ENCODE results near the gene PLIN1.

Gene PLIN1

DNA sequence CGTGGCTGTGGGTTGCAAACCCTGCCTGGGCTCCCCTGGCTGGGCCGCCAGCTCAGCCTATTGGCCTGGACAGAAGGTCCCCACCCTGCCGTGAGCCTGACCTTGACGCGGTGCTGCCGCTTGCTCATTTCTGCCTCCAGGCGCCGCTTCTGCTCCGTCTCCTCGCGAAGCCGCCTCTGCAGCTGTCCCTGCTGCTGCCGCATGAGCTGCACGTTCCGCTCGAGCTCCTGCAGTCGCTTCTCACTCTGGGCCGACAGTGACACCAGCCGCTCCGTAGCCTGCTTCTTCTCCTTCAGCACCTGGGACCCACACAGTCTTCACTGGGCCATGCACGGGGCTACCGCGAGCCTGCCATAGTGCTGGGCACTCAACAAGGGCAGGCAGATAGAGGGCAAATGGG, 45.6 kb downstream of the PLIN1 start:
- H3K4me2 ChIP-seq (ENCODE audit: low read length) = no peak overlapping the region
- no peaks in the 10 kb centered on the region for H3K79me1 ChIP-seq (ENCODE audit: low read length)
- no peak overlapping the region for H2BK12ac ChIP-seq (ENCODE audit: low read length)
- no peak overlapping the region for H2BK5ac ChIP-seq (ENCODE audit: low read depth, low read length, poor library complexity)
- no peak for DNase-seq
- no peak overlapping the region for H3K4me3 ChIP-seq (ENCODE audit: low read depth, low read length)
- H2AK5ac ChIP-seq (ENCODE audit: low read length) = no peak overlapping the region
- H3K9ac ChIP-seq (ENCODE audit: low read length) = no peak overlapping the region
- no peak overlapping the region for H3K27ac ChIP-seq (ENCODE audit: low read depth, low read length)
- no peak overlapping the region for H3K14ac ChIP-seq (ENCODE audit: low read length)
- H3K18ac ChIP-seq (ENCODE audit: low read length) = no peak overlapping the region
- no peak overlapping the region for H4K8ac ChIP-seq (ENCODE audit: low read depth, low read length)
- H2AFZ ChIP-seq (ENCODE audit: insufficient read depth, low read length, poor library complexity) = no peak overlapping the region
- H3K23ac ChIP-seq (ENCODE audit: low read length) = no peak overlapping the region
- peaks cover 24% of the 10 kb centered on the region for H3K9me3 ChIP-seq (ENCODE audit: insufficient read depth, low read depth, low read length)
- H4K12ac ChIP-seq (ENCODE audit: low read depth, low read length) = no peak overlapping the region
- H3K79me2 ChIP-seq (ENCODE audit: control insufficient read depth, insufficient read depth, low read length, poor library complexity) = no peaks in the 10 kb centered on the region
- no peaks in the 10 kb centered on the region for H3K4me1 ChIP-seq (ENCODE audit: control insufficient read depth in 1 of 2, insufficient read depth in 2 of 2, low read length in 2 of 2)
- peaks cover 48 to 49% of the 10 kb centered on the region in 2 experiments for H3K36me3 ChIP-seq (ENCODE audit: control insufficient read depth in 1 of 2, insufficient read depth in 2 of 2, low read length in 2 of 2)
- no peaks in the 10 kb centered on the region for H3K27me3 ChIP-seq (ENCODE audit: insufficient read depth, low read length)
- H3K4ac ChIP-seq (ENCODE audit: low read depth, low read length) = no peak overlapping the region
- H4K91ac ChIP-seq (ENCODE audit: low read depth, low read length) = no peak overlapping the region
- no CpG with 5 or more reads among the region's 23 CpGs for WGBS (ENCODE audit: extremely low coverage, insufficient coverage, insufficient read length)
- no peak overlapping the region for H2BK120ac ChIP-seq (ENCODE audit: insufficient read depth, low read length, poor library complexity)

DNA sequence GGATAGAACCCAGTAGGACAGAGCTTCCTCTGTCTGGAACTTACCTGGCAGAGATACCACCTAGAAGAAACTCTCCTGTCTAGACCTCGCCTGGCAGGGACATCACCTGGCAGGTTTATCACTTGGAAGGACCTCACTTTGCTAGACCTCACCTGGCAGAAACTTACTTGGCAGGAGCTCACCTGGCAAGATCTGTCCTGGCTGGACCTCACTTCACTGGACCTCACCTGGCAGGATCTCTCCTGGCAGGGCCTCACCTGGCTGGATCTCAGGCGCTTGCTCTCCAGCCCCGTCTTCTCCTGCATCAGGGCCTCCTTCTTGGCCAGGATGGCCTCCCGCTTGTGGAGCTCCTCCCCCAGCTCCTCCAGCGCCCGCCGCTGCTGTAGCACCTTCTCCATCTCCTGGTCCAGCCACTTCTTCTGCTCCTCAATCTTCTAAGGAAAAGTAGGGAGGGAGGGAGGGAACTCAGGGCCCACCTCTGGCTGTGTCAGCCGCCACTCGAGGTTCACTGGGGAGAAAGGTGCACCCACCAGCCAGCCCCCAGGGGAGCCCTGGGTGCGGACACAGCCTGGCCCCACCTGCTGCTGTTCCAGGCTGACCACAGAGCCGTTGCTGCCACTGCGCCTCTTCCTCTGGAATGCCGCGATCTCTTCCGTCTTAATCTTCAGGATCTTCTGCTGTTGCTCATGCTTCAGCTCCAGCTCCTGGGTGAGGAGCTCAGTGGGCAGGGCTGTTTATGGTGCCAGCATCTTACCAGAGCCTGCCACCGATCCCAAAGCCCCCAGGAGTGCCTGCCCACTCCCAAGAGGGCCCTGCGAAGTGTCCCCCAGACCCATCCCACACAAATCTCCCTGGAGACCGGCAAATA, 46.4 kb downstream of the PLIN1 start:
- Histone ChIP-seq H3K9me3 (ENCODE audit: insufficient read depth, low read depth, low read length) (peaks cover 24% of the 10 kb centered on the region), H3K4me1 (ENCODE audit: control insufficient read depth in 1 of 2, insufficient read depth in 2 of 2, low read length in 2 of 2) (no peaks in the 10 kb centered on the region), H2AK5ac (ENCODE audit: low read length) (no peak overlapping the region), H3K4me2 (ENCODE audit: low read length) (no peak overlapping the region), H4K8ac (ENCODE audit: low read depth, low read length) (no peak overlapping the region), H3K4ac (ENCODE audit: low read depth, low read length) (no peak overlapping the region), H3K23ac (ENCODE audit: low read length) (no peak overlapping the region), H3K4me3 (ENCODE audit: low read depth, low read length) (peak overlapping the region; percentile 26), H3K79me1 (ENCODE audit: low read length) (no peaks in the 10 kb centered on the region), H3K14ac (ENCODE audit: low read length) (no peak overlapping the region), H3K79me2 (ENCODE audit: control insufficient read depth, insufficient read depth, low read length, poor library complexity) (no peaks in the 10 kb centered on the region), H3K27ac (ENCODE audit: low read depth, low read length) (no peak overlapping the region), H2BK5ac (ENCODE audit: low read depth, low read length, poor library complexity) (no peak overlapping the region), H2AFZ (ENCODE audit: insufficient read depth, low read length, poor library complexity) (no peak overlapping the region), H3K27me3 (ENCODE audit: insufficient read depth, low read length) (no peaks in the 10 kb centered on the region), H2BK12ac (ENCODE audit: low read length) (no peak overlapping the region), H2BK120ac (ENCODE audit: insufficient read depth, low read length, poor library complexity) (no peak overlapping the region), H4K91ac (ENCODE audit: low read depth, low read length) (no peak overlapping the region), H3K36me3 (ENCODE audit: control insufficient read depth in 1 of 2, insufficient read depth in 2 of 2, low read length in 2 of 2) (peaks cover 55 to 56% of the 10 kb centered on the region in 2 experiments), H3K18ac (ENCODE audit: low read length) (no peak overlapping the region), H3K9ac (ENCODE audit: low read length) (no peak overlapping the region), H4K12ac (ENCODE audit: low read depth, low read length) (no peak overlapping the region)
- no peak for DNase-seq
- WGBS (ENCODE audit: extremely low coverage, insufficient coverage, insufficient read length) = no CpG with 5 or more reads among the region's 18 CpGs

DNA sequence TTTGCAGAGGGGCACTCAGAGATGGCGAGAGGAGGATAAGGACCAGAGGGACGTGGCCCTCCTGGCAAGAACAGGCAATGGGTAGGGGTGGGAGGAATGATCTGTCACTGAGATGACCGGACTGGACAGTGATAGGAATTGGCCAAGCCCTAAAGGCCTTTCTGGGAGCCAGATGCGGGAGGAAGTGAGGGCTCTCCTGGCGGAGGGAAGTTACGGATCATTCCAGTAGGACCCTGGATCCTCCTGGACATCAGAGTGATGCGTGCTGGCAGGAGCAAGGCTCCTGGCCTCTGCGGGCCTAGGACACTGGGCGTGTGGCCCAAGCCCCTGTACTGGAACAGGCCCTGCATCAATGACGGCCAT, 47.3 kb downstream of the PLIN1 start:
- Histone ChIP-seq H3K4me1 (ENCODE audit: control insufficient read depth in 1 of 2, insufficient read depth in 2 of 2, low read length in 2 of 2) (no peaks in the 10 kb centered on the region), H3K36me3 (ENCODE audit: control insufficient read depth in 1 of 2, insufficient read depth in 2 of 2, low read length in 2 of 2) (peaks cover 63 to 64% of the 10 kb centered on the region in 2 experiments), H3K9me3 (ENCODE audit: insufficient read depth, low read depth, low read length) (peaks cover 24% of the 10 kb centered on the region), H3K14ac (ENCODE audit: low read length) (no peak overlapping the region), H2BK120ac (ENCODE audit: insufficient read depth, low read length, poor library complexity) (no peak overlapping the region), H3K4ac (ENCODE audit: low read depth, low read length) (no peak overlapping the region), H3K23ac (ENCODE audit: low read length) (no peak overlapping the region), H3K4me2 (ENCODE audit: low read length) (no peak overlapping the region), H3K27ac (ENCODE audit: low read depth, low read length) (no peak overlapping the region), H3K79me2 (ENCODE audit: control insufficient read depth, insufficient read depth, low read length, poor library complexity) (no peaks in the 10 kb centered on the region), H2BK12ac (ENCODE audit: low read length) (no peak overlapping the region), H2BK5ac (ENCODE audit: low read depth, low read length, poor library complexity) (no peak overlapping the region), H3K79me1 (ENCODE audit: low read length) (no peaks in the 10 kb centered on the region), H3K27me3 (ENCODE audit: insufficient read depth, low read length) (no peaks in the 10 kb centered on the region), H2AK5ac (ENCODE audit: low read length) (no peak overlapping the region), H4K91ac (ENCODE audit: low read depth, low read length) (no peak overlapping the region), H3K9ac (ENCODE audit: low read length) (no peak overlapping the region), H2AFZ (ENCODE audit: insufficient read depth, low read length, poor library complexity) (no peak overlapping the region), H3K18ac (ENCODE audit: low read length) (no peak overlapping the region), H3K4me3 (ENCODE audit: low read depth, low read length) (no peak overlapping the region), H4K12ac (ENCODE audit: low read depth, low read length) (no peak overlapping the region), H4K8ac (ENCODE audit: low read depth, low read length) (no peak overlapping the region)
- WGBS (ENCODE audit: extremely low coverage, insufficient coverage, insufficient read length) = no CpG with 5 or more reads among the region's 10 CpGs
- DNase-seq = no peak

DNA sequence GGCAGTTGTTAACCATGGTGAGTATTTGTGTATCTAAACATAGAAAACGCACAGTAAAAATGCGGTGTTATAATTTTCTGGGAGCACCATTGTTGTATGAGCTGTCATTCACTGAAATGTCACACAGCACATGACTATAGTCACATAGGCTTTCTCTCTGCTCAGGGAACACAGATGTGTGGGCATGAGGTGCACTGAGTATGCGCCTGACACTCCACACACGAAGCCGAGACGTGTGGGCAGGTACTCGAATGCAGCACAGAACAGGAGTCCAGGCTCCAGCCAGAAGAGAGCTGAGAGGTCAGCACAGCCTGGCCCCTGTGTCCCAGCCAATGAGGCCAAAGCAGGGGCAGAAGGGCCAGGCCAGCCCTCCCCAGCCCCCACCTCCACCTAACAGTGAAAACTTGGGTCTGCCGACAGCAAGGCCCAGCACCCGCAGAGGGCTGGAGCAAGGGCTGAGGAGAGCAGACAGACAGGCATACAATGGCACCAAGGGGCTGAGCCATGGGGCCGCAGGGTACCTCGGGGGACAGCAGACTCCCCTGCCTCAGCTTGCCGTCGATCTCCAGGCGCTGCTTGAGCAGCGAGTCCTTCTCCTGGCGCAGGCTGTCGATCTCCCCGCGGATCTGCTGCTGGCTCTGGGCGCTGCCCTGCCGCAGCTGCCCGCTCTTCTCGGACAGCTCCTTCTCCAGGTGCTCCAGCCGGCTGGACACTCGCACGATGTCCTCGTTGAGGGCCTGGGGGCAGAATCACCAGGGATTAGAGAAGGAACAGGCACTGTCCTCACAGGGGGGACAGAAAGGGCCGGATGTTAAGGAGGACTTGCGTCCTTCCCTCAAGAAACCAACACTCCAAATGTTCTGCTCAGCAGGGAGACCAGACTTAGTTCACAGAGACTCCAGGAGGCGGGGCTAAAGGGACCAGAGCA, 47.9 kb downstream of the PLIN1 start:
- Histone ChIP-seq H2AFZ (ENCODE audit: insufficient read depth, low read length, poor library complexity) (no peak overlapping the region), H3K4me2 (ENCODE audit: low read length) (no peak overlapping the region), H3K4me1 (ENCODE audit: control insufficient read depth in 1 of 2, insufficient read depth in 2 of 2, low read length in 2 of 2) (no peaks in the 10 kb centered on the region), H3K23ac (ENCODE audit: low read length) (no peak overlapping the region), H3K79me1 (ENCODE audit: low read length) (no peaks in the 10 kb centered on the region), H2AK5ac (ENCODE audit: low read length) (no peak overlapping the region), H3K4me3 (ENCODE audit: low read depth, low read length) (no peak overlapping the region), H3K79me2 (ENCODE audit: control insufficient read depth, insufficient read depth, low read length, poor library complexity) (no peaks in the 10 kb centered on the region), H2BK120ac (ENCODE audit: insufficient read depth, low read length, poor library complexity) (no peak overlapping the region), H3K18ac (ENCODE audit: low read length) (no peak overlapping the region), H3K27me3 (ENCODE audit: insufficient read depth, low read length) (no peaks in the 10 kb centered on the region), H4K91ac (ENCODE audit: low read depth, low read length) (no peak overlapping the region), H3K9ac (ENCODE audit: low read length) (no peak overlapping the region), H4K8ac (ENCODE audit: low read depth, low read length) (no peak overlapping the region), H3K27ac (ENCODE audit: low read depth, low read length) (no peak overlapping the region), H4K12ac (ENCODE audit: low read depth, low read length) (no peak overlapping the region), H3K4ac (ENCODE audit: low read depth, low read length) (no peak overlapping the region), H3K14ac (ENCODE audit: low read length) (no peak overlapping the region), H3K9me3 (ENCODE audit: insufficient read depth, low read depth, low read length) (peaks cover 24% of the 10 kb centered on the region), H2BK12ac (ENCODE audit: low read length) (no peak overlapping the region), H2BK5ac (ENCODE audit: low read depth, low read length, poor library complexity) (no peak overlapping the region), H3K36me3 (ENCODE audit: control insufficient read depth in 1 of 2, insufficient read depth in 2 of 2, low read length in 2 of 2) (peaks cover 64 to 70% of the 10 kb centered on the region in 2 experiments)
- DNase-seq = no peak
- no CpG with 5 or more reads among the region's 30 CpGs for WGBS (ENCODE audit: extremely low coverage, insufficient coverage, insufficient read length)
